ENCODE data around the gene GOLGA7B.

The GOLGA7B gene

GRCh38 chr10:97869091-97870042 is 19.7 kb downstream of the GOLGA7B start (continued):
- TF ChIP-seq PRDM10 (tag by site-specific recombination; IDR thresholded peaks at IDR 0.05) (peak; percentile 38; the same call in 1 of the 2 replicates), RBAK (tag by site-specific recombination; IDR thresholded peaks at IDR 0.05) (no peak), ZNF558 (tag by site-specific recombination; IDR thresholded peaks at IDR 0.05) (no peak), ZNF248 (tag by site-specific recombination; IDR thresholded peaks at IDR 0.05) (no peak), ZNF157 (tag by site-specific recombination; IDR thresholded peaks at IDR 0.05) (no peak), BCL11A (tag by site-specific recombination; IDR thresholded peaks at IDR 0.05; ENCODE audit: low read depth) (no peak), ZNF2 (tag by site-specific recombination; IDR thresholded peaks at IDR 0.05) (peak; percentile 75), ZIC2 (tag by site-specific recombination; IDR thresholded peaks at IDR 0.05) (peak; percentile 100), SCRT1 (tag by site-specific recombination; IDR thresholded peaks at IDR 0.05; ENCODE audit: borderline replicate concordance) (peak; percentile 68; the same call in 1 of the 2 replicates), BCL11B (tag by site-specific recombination; IDR thresholded peaks at IDR 0.05; ENCODE audit: low read depth) (no peak), CTCF (tag by site-specific recombination; IDR thresholded peaks at IDR 0.05) (peak; percentile 96), KLF17 (tag by site-specific recombination; IDR thresholded peaks at IDR 0.05) (peak; percentile 75), ZNF792 (tag by site-specific recombination; IDR thresholded peaks at IDR 0.05) (no peak), ZNF114 (tag by site-specific recombination; IDR thresholded peaks at IDR 0.05) (no peak), ZNF549 (tag by site-specific recombination; IDR thresholded peaks at IDR 0.05) (no peak), PATZ1 (tag by site-specific recombination; IDR thresholded peaks at IDR 0.05) (0 out of 2 replicates have a peak, but pooled peaks have one; percentile 36), ZNF843 (tag by site-specific recombination; IDR thresholded peaks at IDR 0.05) (no peak), SP7 (tag by site-specific recombination; IDR thresholded peaks at IDR 0.05) (0 out of 2 replicates have a peak, but pooled peaks have one; percentile 40), ZBTB1 (tag by site-specific recombination; IDR thresholded peaks at IDR 0.05) (no peak), ZNF354C (tag by site-specific recombination; IDR thresholded peaks at IDR 0.05; ENCODE audit: borderline replicate concordance, low read depth) (no peak), ZBTB17 (tag by site-specific recombination; IDR thresholded peaks at IDR 0.05) (peak; percentile 73), IKZF3 (tag by site-specific recombination; IDR thresholded peaks at IDR 0.05) (peak; percentile 80), ZNF335 (tag by site-specific recombination; conservative IDR thresholded peaks at IDR 0.05) (peak; percentile 99), ZNF26 (tag by site-specific recombination; IDR thresholded peaks at IDR 0.05) (no peak), ZNF830 (tag by site-specific recombination; IDR thresholded peaks at IDR 0.05; ENCODE audit: low read depth) (no peak), ZNF623 (tag by site-specific recombination; IDR thresholded peaks at IDR 0.05) (no peak), GLIS2 (tag by site-specific recombination; IDR thresholded peaks at IDR 0.05) (peak; percentile 68), ZBTB8A (tag by site-specific recombination; IDR thresholded peaks at IDR 0.05) (no peak)

All from HEK293 (cell line).